ENCODE data around the gene NCMAP.

Gene NCMAP

DNA sequence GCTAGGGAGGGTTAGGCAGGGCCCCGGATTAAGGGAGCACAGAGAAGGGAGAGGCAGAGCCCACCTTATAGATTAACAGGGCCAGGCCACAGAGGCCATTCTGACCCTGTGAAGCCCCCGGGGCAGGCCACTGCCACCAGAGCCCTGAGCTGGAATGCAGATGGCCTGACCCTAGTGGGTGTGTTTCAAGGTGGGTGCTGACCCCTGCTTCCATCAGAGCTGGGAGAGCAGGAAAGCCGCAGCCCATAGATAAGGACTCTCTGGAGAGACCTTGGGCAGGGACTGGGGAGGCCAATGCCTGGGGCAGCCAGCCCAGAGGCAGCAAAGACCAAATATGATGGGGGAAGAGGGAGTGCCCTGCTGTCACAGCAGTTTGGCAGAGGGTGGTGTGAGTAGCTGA, 35.9 kb downstream of the NCMAP start:
- no peak overlapping the region for H2AFZ ChIP-seq (ENCODE audit: low read length, unreplicated experiment)
- H3K4me3 ChIP-seq (ENCODE audit: low read depth, low read length) = no peak overlapping the region
- H3K79me2 ChIP-seq (ENCODE audit: control insufficient read depth, insufficient read depth, low read length, unreplicated experiment) = no peaks in the 10 kb centered on the region
- peaks cover 8% of the 10 kb centered on the region; the same call in 1 of the 2 replicates for H3K27me3 ChIP-seq (ENCODE audit: insufficient read depth, low read length)
- H3K36me3 ChIP-seq (ENCODE audit: insufficient read depth, low read length) = no peaks in the 10 kb centered on the region
- H3K27ac ChIP-seq (ENCODE audit: low read depth, low read length) = no peak overlapping the region
- no peaks in the 10 kb centered on the region for H3K4me1 ChIP-seq (ENCODE audit: control insufficient read depth, insufficient read depth, low read length, unreplicated experiment)

DNA sequence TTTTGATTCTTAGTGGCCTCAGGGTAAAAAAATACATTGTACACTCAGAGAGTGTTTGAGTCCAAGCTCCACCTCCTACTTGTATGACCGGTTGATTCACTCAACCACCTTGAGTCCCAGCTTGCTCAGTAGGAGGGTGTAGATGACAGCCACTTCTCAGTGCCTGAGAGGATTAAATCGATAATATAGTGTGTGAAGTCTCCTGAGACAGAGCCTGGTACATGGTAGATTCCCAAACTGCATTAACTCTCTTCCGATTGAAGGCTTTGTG, 38.4 kb downstream of the NCMAP start:
- no peak overlapping the region for H3K4me3 ChIP-seq (ENCODE audit: low read depth, low read length)
- H3K36me3 ChIP-seq (ENCODE audit: insufficient read depth, low read length) = no peaks in the 10 kb centered on the region
- H3K79me2 ChIP-seq (ENCODE audit: control insufficient read depth, insufficient read depth, low read length, unreplicated experiment) = no peaks in the 10 kb centered on the region
- no peak overlapping the region for H2AFZ ChIP-seq (ENCODE audit: low read length, unreplicated experiment)
- H3K4me1 ChIP-seq (ENCODE audit: control insufficient read depth, insufficient read depth, low read length, unreplicated experiment) = no peaks in the 10 kb centered on the region
- H3K27me3 ChIP-seq (ENCODE audit: insufficient read depth, low read length) = 0 out of 2 replicates have a peak, but pooled peaks cover 8% of the 10 kb centered on the region
- no peak overlapping the region for H3K27ac ChIP-seq (ENCODE audit: low read depth, low read length)

DNA sequence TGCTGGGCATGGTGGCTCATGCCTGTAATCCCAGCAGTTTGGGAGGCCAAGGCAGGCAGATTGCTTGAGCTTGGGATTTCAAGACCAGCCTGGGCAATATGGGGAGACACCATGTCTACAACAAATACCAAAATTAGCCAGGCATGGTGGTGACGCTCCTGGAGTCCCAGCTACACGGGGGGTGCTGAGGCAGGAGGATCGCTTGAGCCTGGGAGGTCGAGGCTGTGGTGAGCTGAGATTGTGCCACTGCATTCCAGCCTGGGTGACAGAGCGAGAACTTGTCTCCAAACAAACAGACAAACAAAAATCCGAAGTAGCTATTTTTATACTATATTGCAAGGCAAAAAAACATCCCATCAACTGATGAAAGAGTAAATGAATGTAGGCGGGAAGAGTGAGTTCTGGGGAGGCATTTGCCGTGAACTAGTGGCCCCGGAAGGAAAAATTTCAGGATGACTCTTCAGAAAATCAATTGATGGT, 40.6 kb downstream of the NCMAP start:
- no peak overlapping the region for H2AFZ ChIP-seq (ENCODE audit: low read length, unreplicated experiment)
- H3K4me1 ChIP-seq (ENCODE audit: control insufficient read depth, insufficient read depth, low read length, unreplicated experiment) = no peaks in the 10 kb centered on the region

DNA sequence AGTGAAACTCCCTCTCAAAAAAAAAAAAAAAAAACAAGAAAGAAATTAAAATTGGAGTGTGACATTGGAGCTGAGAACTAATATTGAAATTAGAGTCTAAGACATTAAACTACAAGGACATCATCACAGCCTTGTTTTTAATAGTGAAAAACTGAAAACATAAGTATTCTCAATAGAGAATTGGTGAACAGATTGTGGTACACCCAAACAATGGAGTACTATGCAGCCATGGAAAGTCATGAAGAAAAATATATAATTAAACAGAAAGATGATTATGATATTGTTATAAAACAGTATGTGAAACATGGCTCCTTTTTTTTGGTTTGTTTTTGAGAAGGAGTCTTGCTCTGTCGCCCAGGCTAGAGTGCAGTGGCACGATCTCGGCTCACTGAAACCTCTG, 43.4 kb downstream of the NCMAP start:
- Histone ChIP-seq H3K4me1 (ENCODE audit: control insufficient read depth, insufficient read depth, low read length, unreplicated experiment) (no peaks in the 10 kb centered on the region), H3K27ac (ENCODE audit: low read depth, low read length) (no peak overlapping the region), H3K27me3 (ENCODE audit: insufficient read depth, low read length) (0 out of 2 replicates have a peak, but pooled peaks cover 8% of the 10 kb centered on the region), H3K36me3 (ENCODE audit: insufficient read depth, low read length) (no peaks in the 10 kb centered on the region), H2AFZ (ENCODE audit: low read length, unreplicated experiment) (no peak overlapping the region), H3K4me3 (ENCODE audit: low read depth, low read length) (no peak overlapping the region), H3K79me2 (ENCODE audit: control insufficient read depth, insufficient read depth, low read length, unreplicated experiment) (no peaks in the 10 kb centered on the region)

More for the DNA sequence above, 40.6 kb downstream of the NCMAP start:
- Histone ChIP-seq H3K36me3 (ENCODE audit: insufficient read depth, low read length) (no peaks in the 10 kb centered on the region), H3K27me3 (ENCODE audit: insufficient read depth, low read length) (0 out of 2 replicates have a peak, but pooled peaks cover 8% of the 10 kb centered on the region), H3K27ac (ENCODE audit: low read depth, low read length) (no peak overlapping the region), H3K4me3 (ENCODE audit: low read depth, low read length) (no peak overlapping the region), H3K79me2 (ENCODE audit: control insufficient read depth, insufficient read depth, low read length, unreplicated experiment) (no peaks in the 10 kb centered on the region)

DNA sequence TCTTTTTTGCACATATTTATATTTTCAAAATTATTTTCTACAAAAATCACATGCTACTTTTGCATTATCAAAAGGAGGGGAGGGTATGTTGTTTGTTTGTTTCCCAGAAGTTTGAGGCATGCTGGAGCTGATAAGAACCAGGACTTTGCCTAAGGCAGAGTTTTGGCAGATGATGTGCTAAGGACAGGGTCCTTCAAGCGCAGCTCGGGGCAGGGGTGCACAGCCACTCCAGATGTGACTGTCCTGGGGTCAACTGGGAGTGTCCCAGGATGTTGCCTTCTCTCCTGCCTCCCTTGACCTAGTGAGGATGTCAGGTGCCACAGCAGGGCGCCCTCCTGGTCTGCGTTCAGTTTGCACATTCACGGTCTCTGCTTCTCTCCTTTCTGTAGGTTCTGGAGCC, 44.7 kb downstream of the NCMAP start:
- Histone ChIP-seq H3K27ac (ENCODE audit: low read depth, low read length) (no peak overlapping the region), H3K79me2 (ENCODE audit: control insufficient read depth, insufficient read depth, low read length, unreplicated experiment) (no peaks in the 10 kb centered on the region), H3K4me1 (ENCODE audit: control insufficient read depth, insufficient read depth, low read length, unreplicated experiment) (no peaks in the 10 kb centered on the region), H3K27me3 (ENCODE audit: insufficient read depth, low read length) (0 out of 2 replicates have a peak, but pooled peaks cover under 1% of the 10 kb centered on the region), H2AFZ (ENCODE audit: low read length, unreplicated experiment) (no peak overlapping the region), H3K36me3 (ENCODE audit: insufficient read depth, low read length) (no peaks in the 10 kb centered on the region), H3K4me3 (ENCODE audit: low read depth, low read length) (no peak overlapping the region)

DNA sequence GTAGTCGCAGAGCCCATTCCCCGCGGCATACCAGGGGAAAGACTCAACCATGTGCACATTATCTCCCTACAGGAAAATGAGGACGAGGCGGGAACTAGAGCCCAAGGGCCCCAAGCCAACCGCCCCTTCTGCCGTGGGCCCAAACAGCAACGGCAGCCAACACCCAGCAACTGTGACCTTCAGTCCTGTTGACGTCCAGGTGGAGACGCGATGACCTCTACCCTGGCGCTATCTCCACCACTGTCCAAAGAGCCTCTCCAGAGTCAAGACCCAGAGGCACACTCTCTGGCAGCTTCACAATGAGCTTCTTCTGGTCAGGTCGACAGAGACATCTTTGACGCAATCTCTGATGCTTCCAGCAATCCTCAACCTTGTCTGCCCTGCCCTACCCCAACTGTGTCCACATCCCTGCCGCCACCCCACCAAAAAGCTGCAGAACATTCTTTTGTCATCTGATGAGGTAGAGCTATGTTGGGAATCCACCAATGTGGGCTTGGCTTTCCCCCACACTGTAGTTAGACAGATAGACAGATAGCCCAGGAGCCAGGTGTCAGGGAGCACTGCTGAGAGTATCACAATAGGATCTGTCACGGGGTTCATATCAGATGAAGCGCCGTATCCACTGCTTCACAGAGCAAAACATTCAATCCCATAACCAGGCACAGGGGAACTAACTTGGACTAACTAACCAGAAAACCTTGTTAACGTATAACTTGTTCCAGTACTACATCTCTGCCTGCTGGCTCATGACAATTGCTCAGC, 49.8 kb downstream of the NCMAP start:
- H3K27me3 ChIP-seq (ENCODE audit: insufficient read depth, low read length) = peaks cover 7% of the 10 kb centered on the region
- no peak overlapping the region for H3K27ac ChIP-seq (ENCODE audit: low read depth, low read length)
- H2AFZ ChIP-seq (ENCODE audit: low read length, unreplicated experiment) = no peak overlapping the region

DNA sequence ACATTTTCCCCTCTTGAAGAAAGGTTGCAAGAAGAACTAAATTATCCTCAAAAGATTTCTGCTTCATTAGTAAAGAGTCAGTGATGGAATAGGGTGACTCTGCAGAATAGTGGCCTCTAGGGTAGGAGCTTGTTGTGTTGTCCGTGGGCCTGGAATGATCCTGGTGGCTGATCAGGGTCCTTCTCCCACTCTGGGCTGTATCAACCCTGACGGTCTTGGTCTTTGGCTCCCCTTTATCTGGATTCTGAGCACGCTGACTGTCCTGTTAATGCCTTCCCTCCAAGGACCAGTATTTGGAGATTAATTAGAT, 50.4 kb downstream of the NCMAP start:
- Histone ChIP-seq H2AFZ (ENCODE audit: low read length, unreplicated experiment) (no peak overlapping the region), H3K27me3 (ENCODE audit: insufficient read depth, low read length) (peaks cover 7% of the 10 kb centered on the region), H3K4me1 (ENCODE audit: control insufficient read depth, insufficient read depth, low read length, unreplicated experiment) (no peaks in the 10 kb centered on the region), H3K36me3 (ENCODE audit: insufficient read depth, low read length) (no peaks in the 10 kb centered on the region), H3K4me3 (ENCODE audit: low read depth, low read length) (no peak overlapping the region), H3K79me2 (ENCODE audit: control insufficient read depth, insufficient read depth, low read length, unreplicated experiment) (no peaks in the 10 kb centered on the region), H3K27ac (ENCODE audit: low read depth, low read length) (no peak overlapping the region)

More for the DNA sequence above, 49.8 kb downstream of the NCMAP start:
- Histone ChIP-seq H3K79me2 (ENCODE audit: control insufficient read depth, insufficient read depth, low read length, unreplicated experiment) (no peaks in the 10 kb centered on the region), H3K36me3 (ENCODE audit: insufficient read depth, low read length) (no peaks in the 10 kb centered on the region), H3K4me3 (ENCODE audit: low read depth, low read length) (no peak overlapping the region), H3K4me1 (ENCODE audit: control insufficient read depth, insufficient read depth, low read length, unreplicated experiment) (no peaks in the 10 kb centered on the region)

DNA sequence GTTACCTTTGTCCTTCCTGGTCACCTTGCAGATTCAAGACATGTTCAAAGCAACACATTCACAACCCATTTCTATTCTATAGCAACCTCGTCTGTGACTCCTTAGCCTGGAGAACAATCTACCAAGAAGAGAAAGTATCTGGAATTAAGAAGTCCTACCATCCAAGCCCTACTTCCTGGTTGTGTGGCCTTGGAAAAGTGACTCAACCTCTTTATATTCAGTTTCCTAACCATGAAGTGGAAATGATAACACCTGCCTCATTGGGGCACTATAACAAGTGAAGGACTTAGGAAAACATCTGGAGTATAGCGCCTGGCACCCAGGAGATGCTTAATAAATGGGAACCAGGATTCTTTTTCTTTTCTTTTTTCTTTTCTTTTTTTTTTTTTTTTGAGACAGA, 50.7 kb downstream of the NCMAP start:
- no peak overlapping the region for H2AFZ ChIP-seq (ENCODE audit: low read length, unreplicated experiment)
- peaks cover 7% of the 10 kb centered on the region for H3K27me3 ChIP-seq (ENCODE audit: insufficient read depth, low read length)
- H3K4me1 ChIP-seq (ENCODE audit: control insufficient read depth, insufficient read depth, low read length, unreplicated experiment) = no peaks in the 10 kb centered on the region
- no peak overlapping the region for H3K27ac ChIP-seq (ENCODE audit: low read depth, low read length)
- no peaks in the 10 kb centered on the region for H3K36me3 ChIP-seq (ENCODE audit: insufficient read depth, low read length)
- no peak overlapping the region for H3K4me3 ChIP-seq (ENCODE audit: low read depth, low read length)
- H3K79me2 ChIP-seq (ENCODE audit: control insufficient read depth, insufficient read depth, low read length, unreplicated experiment) = no peaks in the 10 kb centered on the region

DNA sequence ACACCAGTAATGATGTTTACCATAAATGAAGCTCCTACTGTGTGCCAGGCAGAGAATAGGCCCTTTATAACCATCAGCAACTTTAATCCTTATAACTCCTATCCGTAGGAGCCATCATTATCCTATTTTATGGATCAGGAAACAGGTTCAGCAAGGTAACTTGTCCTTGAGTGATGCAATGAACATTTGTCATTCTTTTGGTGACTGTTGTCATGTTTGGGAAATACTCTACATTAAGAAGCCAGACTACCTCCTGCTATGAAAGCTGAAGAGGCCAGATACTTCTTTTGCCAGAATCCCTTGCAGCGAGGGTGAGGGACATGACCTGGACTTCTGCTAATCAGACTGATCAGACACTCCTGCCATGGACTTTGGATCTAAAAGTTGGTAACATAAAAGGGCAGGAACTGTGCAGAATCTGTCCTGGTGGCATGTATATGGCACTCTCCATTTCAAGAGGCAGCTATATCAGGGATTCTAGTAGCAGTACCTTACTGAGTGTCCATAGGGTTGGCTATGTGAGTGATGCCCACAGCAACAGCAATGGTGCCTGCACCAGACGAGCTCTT, 54.1 kb downstream of the NCMAP start:
- no peak overlapping the region for H2AFZ ChIP-seq (ENCODE audit: low read length, unreplicated experiment)

DNA sequence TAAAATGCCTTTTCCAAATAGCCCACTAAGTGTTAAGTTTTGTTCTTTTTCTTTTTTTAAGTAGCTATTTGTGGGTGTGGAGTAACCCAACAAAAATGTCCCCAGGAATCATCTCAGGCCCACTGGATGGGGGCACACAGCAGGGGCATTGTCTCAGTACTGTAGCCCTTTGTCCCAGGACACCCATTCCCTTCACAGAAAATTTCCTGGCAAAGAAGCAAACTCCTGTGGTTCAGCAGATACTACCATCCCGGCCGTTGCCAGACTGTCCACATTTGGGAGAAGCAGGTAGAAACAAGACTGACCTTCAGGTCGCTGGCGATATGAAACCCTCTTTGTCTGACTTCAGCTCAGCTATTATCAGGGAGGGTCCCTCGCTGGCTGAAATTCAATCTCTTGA, 63.5 kb downstream of the NCMAP start:
- Histone ChIP-seq H3K27me3 (ENCODE audit: insufficient read depth, low read length) (0 out of 2 replicates have a peak, but pooled peaks cover 4% of the 10 kb centered on the region), H3K4me1 (ENCODE audit: control insufficient read depth, insufficient read depth, low read length, unreplicated experiment) (no peaks in the 10 kb centered on the region), H3K27ac (ENCODE audit: low read depth, low read length) (no peak overlapping the region), H3K36me3 (ENCODE audit: insufficient read depth, low read length) (no peaks in the 10 kb centered on the region), H3K79me2 (ENCODE audit: control insufficient read depth, insufficient read depth, low read length, unreplicated experiment) (no peaks in the 10 kb centered on the region), H3K4me3 (ENCODE audit: low read depth, low read length) (no peak overlapping the region), H2AFZ (ENCODE audit: low read length, unreplicated experiment) (no peak overlapping the region)

More for the DNA sequence above, 54.1 kb downstream of the NCMAP start:
- H3K4me1 ChIP-seq (ENCODE audit: control insufficient read depth, insufficient read depth, low read length, unreplicated experiment) = no peaks in the 10 kb centered on the region
- no peaks in the 10 kb centered on the region for H3K79me2 ChIP-seq (ENCODE audit: control insufficient read depth, insufficient read depth, low read length, unreplicated experiment)
- no peak overlapping the region for H3K27ac ChIP-seq (ENCODE audit: low read depth, low read length)
- no peak overlapping the region for H3K4me3 ChIP-seq (ENCODE audit: low read depth, low read length)
- H3K36me3 ChIP-seq (ENCODE audit: insufficient read depth, low read length) = no peaks in the 10 kb centered on the region
- peaks cover 7% of the 10 kb centered on the region for H3K27me3 ChIP-seq (ENCODE audit: insufficient read depth, low read length)

DNA sequence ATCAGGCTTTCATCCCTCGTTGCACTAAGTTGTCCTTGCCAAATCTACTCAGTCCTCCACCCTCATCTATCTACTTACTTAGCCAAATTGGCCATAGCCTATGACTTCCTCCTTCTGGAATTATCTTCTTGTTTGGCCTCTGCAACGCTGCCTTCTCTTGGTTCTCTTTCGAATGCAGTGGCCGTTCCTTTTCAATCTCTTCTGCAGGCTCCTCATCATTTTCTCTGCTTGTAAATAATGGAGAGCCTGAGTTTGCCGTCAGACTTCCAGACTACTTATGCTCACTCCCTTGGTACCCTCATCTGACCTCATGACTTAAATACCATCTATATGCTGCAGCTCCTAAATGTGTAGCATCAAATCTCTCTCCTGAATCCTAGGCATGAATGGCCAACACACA, 64.8 kb downstream of the NCMAP start:
- no peak overlapping the region for H2AFZ ChIP-seq (ENCODE audit: low read length, unreplicated experiment)
- no peaks in the 10 kb centered on the region for H3K79me2 ChIP-seq (ENCODE audit: control insufficient read depth, insufficient read depth, low read length, unreplicated experiment)
- H3K4me1 ChIP-seq (ENCODE audit: control insufficient read depth, insufficient read depth, low read length, unreplicated experiment) = no peaks in the 10 kb centered on the region
- 0 out of 2 replicates have a peak, but pooled peaks cover 4% of the 10 kb centered on the region for H3K27me3 ChIP-seq (ENCODE audit: insufficient read depth, low read length)
- H3K36me3 ChIP-seq (ENCODE audit: insufficient read depth, low read length) = no peaks in the 10 kb centered on the region
- no peak overlapping the region for H3K27ac ChIP-seq (ENCODE audit: low read depth, low read length)
- no peak overlapping the region for H3K4me3 ChIP-seq (ENCODE audit: low read depth, low read length)
